Spinal cord (tissue), 10 donors: ENCODE measurements around the gene B3GALT5. TPM values are rescaled to one million over a fixed set of nuclear protein-coding genes. Genes with fewer than 3 reads are reported as not detected.
"Not testable (repeated sequence)": the region's sequence is repeated elsewhere in the genome, so short reads cannot be mapped to it uniquely, and the experiment has no call there.

Experiments
- DNase-seq, 6 donors: peaks; one replicate each; pipeline versions ENCODE4 v3.0.0 to v3.0.0-alpha.2; 2013 to 2015; ENCODE audit warnings: low spot score in 6 of 6, low read depth in 4 of 6
- H3K27ac ChIP-seq: one replicate; pipeline ENCODE4 v1.5.1; 2013; ENCODE audit warnings: low read depth, low read length, control low read depth
- H3K27me3 ChIP-seq: one replicate; pipeline ENCODE4 v1.6.1; 2013; ENCODE audit warnings: low read length; ENCODE audit not compliant: control insufficient read depth, insufficient read depth
- H3K36me3 ChIP-seq: one replicate; pipeline ENCODE4 v1.6.1; 2013; ENCODE audit warnings: low read length; ENCODE audit not compliant: control insufficient read depth, insufficient read depth
- H3K4me1 ChIP-seq: one replicate; pipeline ENCODE4 v1.6.1; 2013; ENCODE audit warnings: low read length; ENCODE audit not compliant: control insufficient read depth, insufficient read depth
- H3K4me3 ChIP-seq: one replicate; pipeline ENCODE4 v1.5.1; 2013; ENCODE audit warnings: low read depth, low read length, control low read depth
- H3K9me3 ChIP-seq: one replicate; pipeline ENCODE4 v1.6.1; 2013; ENCODE audit warnings: low read length; ENCODE audit not compliant: control insufficient read depth, insufficient read depth
- WGBS: methylation state at CpG from one replicate; pipeline ENCODE4 v1.1.5; 2013; ENCODE audit warnings: missing lambda C conversion rate; ENCODE audit not compliant: insufficient coverage; 5-methylcytosine and 5-hydroxymethylcytosine counted together
- polyA plus RNA-seq, 2 donors: library from polyadenylated mRNA; unstranded; fragments of 120-200 nt; gene quantifications; one replicate each; pipeline ENCODE4 v1.2.1, GENCODE V29; 2013; ENCODE audit not compliant: insufficient read length in 2 of 2
- total RNA-seq, 2 donors: library from RNA; depleted of rRNA in 1 of 2; stranded (reverse); fragments of 120-200 nt in 1 of 2; fragments of >200 nt in 1 of 2; gene quantifications; one replicate each; pipeline versions ENCODE4 v1.2.3 to v1.2.4, GENCODE V29; 2013 to 2014
- donor health status: healthy.

Gene B3GALT5
- total and polyA plus RNA-seq, 4 donors = 3.1 to 3.5 (median 3.3) TPM

- no peak for DNase-seq
- Histone ChIP-seq H3K27ac (no peak overlapping the region), H3K27me3 (no peaks in the 10 kb centered on the region), H3K4me3 (no peak overlapping the region), H3K4me1 (no peaks in the 10 kb centered on the region), H3K36me3 (no peaks in the 10 kb centered on the region), H3K9me3 (no peaks in the 10 kb centered on the region)
- WGBS = 100% methylated on average over 2 of the region's 4 CpGs
These were observed 30.0 kb upstream of the B3GALT5 start for GRCh38 chr21:39582749-39583148.

- H3K4me1 ChIP-seq, DNase-seq, H3K4me3 ChIP-seq, H3K27me3 ChIP-seq, H3K9me3 ChIP-seq, H3K36me3 ChIP-seq, H3K27ac ChIP-seq: not testable (repeated sequence)
- WGBS = no CpG with 5 or more reads among the region's 2 CpGs
These were observed 29.2 kb upstream of the B3GALT5 start for GRCh38 chr21:39583586-39583985.

DNA sequence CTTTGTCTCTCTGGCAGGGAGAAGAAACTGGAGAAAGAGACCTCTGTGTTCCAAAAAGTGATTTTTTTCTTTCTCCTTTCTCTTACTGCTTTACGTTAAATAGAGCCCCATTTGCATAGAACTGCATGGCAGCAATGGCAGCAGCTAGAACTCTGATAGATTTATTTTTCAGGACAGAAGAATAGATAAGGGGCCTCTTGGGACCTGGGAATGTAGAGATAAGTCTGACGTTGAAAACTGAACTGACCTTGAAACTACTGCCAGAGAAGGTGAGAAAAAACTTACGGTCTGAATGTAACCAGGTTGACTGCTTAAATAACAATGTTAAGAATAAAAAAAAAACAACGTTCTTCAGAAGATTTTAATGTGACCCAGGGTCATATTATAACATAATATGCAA, 25.4 kb upstream of the B3GALT5 start:
- no peak overlapping the region for H3K4me3 ChIP-seq

DNA sequence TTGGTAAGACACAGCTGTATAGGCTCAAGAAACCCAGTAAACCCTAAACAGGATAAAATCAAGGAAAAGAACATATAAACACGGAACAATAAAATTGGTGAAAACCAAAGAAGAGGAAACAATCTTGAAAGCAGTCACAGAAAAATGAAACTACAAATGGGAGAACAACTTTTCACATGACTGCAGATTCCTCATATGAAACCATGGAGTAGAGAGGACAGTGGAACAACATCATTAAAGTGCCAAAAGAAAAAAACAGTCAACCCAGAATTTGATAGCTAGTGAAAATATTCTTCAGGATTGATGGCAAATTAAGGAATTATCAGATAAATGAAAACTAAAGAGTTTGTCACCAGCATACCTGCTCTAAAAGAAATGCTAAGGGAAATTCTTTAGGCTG, 23.9 kb upstream of the B3GALT5 start:
- Histone ChIP-seq H3K27ac (no peak overlapping the region), H3K9me3 (peaks cover 1% of the 10 kb centered on the region), H3K27me3 (no peaks in the 10 kb centered on the region), H3K4me1 (no peaks in the 10 kb centered on the region), H3K36me3 (no peaks in the 10 kb centered on the region), H3K4me3 (no peak overlapping the region)
- no peak for DNase-seq
- WGBS = no CpG with 5 or more reads among the region's 1 CpG

More for the DNA sequence above, 25.4 kb upstream of the B3GALT5 start:
- whole genome bisulfite sequencing = no CpG with 5 or more reads among the region's 4 CpGs
- no peaks in the 10 kb centered on the region for H3K36me3 ChIP-seq
- DNase-seq = no peak
- no peak overlapping the region for H3K27ac ChIP-seq
- H3K9me3 ChIP-seq = peaks cover 1% of the 10 kb centered on the region
- no peaks in the 10 kb centered on the region for H3K27me3 ChIP-seq
- H3K4me1 ChIP-seq = no peaks in the 10 kb centered on the region

DNA sequence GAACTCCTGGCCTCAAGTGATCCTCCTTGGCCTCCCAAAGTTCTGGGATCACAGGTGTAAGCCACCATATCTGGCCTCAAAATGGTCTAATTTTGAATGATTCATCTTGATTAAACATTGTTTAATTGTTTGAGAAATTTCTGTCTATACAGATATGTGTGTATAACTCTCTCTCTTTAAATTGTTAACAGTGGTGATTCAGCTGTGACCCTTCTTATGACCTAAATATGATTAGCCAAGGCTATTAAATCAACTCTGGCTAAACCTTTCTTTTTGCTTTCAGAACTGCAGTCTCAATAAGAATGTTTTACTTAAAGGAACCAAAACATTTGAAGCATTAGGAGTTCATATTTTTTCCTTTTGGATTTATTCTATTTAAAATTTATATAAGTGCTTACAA, 19.2 kb upstream of the B3GALT5 start:
- no peak overlapping the region for H3K4me3 ChIP-seq
- peaks cover 10% of the 10 kb centered on the region for H3K4me1 ChIP-seq
- H3K27me3 ChIP-seq = no peaks in the 10 kb centered on the region
- no peaks in the 10 kb centered on the region for H3K36me3 ChIP-seq
- DNase-seq = no peak
- peaks cover 1% of the 10 kb centered on the region for H3K9me3 ChIP-seq
- H3K27ac ChIP-seq = no peak overlapping the region

DNA sequence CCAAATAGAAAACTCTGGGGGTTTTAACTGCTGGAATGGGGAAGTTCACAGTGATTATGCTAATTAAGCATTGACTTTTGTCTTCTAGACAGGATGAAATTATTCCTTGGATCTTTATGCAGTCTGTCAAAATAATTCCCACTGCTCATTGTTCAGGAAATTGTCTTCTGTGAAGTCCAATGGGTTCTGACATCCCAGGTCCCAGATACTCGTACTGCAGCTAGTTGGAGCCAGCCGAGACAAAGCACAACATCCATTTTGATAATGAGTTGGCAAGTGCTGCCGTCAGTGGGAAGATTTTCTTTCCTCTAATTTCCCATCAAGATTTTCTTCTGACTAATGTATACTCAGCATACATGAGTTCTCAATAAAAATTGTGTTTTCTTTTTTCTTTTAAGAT, 17.3 kb upstream of the B3GALT5 start:
- peaks cover 15% of the 10 kb centered on the region for H3K4me1 ChIP-seq
- peak in 1 of 6 donors; percentile 34 for DNase-seq
- 60% methylated on average over 2 of the region's 3 CpGs for WGBS
- H3K27me3 ChIP-seq = no peaks in the 10 kb centered on the region
- H3K27ac ChIP-seq = no peak overlapping the region
- H3K4me3 ChIP-seq = no peak overlapping the region
- no peaks in the 10 kb centered on the region for H3K36me3 ChIP-seq
- no peaks in the 10 kb centered on the region for H3K9me3 ChIP-seq

- Histone ChIP-seq H3K4me1 (peaks cover 30% of the 10 kb centered on the region), H3K36me3 (no peaks in the 10 kb centered on the region), H3K9me3 (no peaks in the 10 kb centered on the region), H3K27me3 (no peaks in the 10 kb centered on the region), H3K4me3 (no peak overlapping the region), H3K27ac (no peak overlapping the region)
- DNase-seq = peak in 2 of 6 donors; percentile 28 to 41
- WGBS = 31% methylated on average over 6 of the region's 7 CpGs
These were observed 15.1 kb upstream of the B3GALT5 start for GRCh38 chr21:39597595-39597994.

DNA sequence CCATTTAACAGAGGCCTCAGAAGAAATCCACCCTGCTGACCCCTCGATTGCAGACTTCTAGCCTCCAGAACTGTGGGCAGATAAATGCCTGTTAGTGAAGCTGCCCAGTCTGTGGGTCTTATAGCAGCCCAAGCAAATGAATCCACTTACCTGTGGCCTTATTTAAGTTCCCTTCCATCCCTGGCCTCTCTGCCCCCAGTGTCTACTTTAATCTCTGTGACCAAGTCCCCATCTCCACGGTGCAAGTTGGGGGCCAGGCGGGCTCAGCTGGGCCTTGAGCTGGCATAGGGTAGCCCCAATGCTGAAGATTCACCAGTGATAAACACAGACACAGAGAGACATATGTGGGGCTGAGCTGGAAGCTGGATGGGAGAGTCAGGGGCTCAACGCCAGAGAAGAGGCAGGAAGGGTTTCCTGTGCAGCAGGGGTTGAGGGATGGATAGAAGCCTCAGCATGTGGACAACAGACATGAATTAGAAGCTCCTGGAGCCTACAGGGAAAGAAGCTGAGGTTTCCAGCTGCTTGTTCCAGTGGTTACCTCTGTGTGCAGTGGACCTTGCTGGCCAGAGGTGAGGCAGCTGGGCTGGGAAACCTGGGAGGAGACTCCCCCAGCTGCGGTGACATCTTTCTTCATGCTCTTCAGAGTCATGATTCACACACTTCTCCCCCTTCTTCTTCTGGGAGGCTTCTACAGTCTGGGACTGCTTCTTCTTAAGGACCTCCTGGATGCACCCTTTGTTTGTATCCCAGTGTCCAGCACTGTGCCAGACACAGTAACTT, 13.4 kb upstream of the B3GALT5 start:
- DNase-seq = no peak
- Histone ChIP-seq H3K27me3 (no peaks in the 10 kb centered on the region), H3K36me3 (no peaks in the 10 kb centered on the region), H3K4me3 (no peak overlapping the region), H3K4me1 (peaks cover 30% of the 10 kb centered on the region), H3K9me3 (no peaks in the 10 kb centered on the region), H3K27ac (no peak overlapping the region)
- WGBS = 89% methylated on average over 5 of the region's 5 CpGs

GRCh38 chr21:39601187-39601928, 11.4 kb upstream of the B3GALT5 start:
- H3K27me3 ChIP-seq = no peaks in the 10 kb centered on the region
- H3K4me1 ChIP-seq = peaks cover 30% of the 10 kb centered on the region
- H3K27ac ChIP-seq = no peak overlapping the region
- H3K4me3 ChIP-seq = no peak overlapping the region
- H3K36me3 ChIP-seq = peaks cover 6% of the 10 kb centered on the region
- no peaks in the 10 kb centered on the region for H3K9me3 ChIP-seq
- peak in 2 of 6 donors; percentile 24 to 35 for DNase-seq
- WGBS = 48% methylated on average over 13 of the region's 17 CpGs
